NOMO-1 treated with DMSO at 0.1 percent for 48 hours (cell line): ENCODE measurements around the gene SPEF2.

Source experiments
- DNase-seq: peaks from one replicate; lab custom pipeline; 2025; ENCODE audit not compliant: unreplicated experiment; lab: John Stamatoyannopoulos, UW

SPEF2 gene

DNA sequence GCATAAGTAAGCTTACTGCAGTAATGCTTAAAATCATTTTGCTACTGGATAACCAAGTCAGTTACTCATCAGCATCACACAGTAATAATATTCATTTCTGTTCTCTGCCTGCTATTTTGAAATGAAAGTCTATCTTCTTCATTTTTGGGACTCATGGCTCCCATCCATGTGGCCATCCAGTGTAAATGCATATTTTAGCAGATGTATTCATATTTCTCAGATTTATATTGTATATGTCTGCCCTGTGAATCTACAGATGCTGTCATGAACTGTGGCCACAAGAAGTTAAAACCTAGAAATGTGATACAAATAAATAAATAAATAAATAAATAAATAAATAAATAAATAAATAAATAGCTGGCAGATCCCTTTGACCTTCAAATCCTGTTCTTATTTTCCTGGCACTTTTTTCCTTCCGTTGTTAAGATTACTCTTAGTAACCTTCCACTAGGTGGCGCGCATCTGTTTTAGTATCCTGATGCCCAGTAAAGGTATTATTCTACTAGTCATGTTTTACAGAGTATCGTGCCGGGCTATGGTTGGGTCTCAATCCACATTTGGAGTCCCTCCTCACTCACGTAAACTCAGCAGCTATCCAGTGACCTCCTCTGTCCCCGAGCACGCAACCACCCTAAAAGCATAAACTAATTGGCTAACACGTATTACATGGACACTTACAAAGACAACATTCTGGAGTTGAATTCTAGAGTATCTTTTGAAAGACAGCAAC is 159.9 kb downstream of the SPEF2 start:
- peak; percentile 81 for DNase-seq

DNA sequence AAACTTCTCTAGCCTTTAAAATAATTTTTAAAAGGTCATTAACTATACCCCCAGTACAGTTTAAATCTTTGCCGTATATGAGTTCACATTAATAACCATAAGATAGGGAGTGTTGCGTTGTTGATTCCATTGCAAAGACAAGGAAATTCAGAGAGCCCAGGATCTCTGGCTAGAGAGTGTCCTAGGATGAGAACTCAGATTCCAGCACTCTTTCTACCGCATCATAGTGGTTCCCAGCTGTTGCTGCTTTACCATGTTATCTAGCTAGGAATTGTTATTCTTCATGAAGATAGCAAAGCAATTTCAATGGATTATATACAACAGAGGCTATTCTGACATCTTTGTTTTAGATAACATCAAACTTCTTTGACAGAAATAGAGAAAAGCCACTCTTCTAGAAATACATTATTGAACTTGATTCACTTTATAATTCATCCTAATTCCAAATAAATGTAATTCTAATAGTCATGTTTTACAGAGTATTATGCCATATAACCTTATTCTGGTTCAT is 160.7 kb downstream of the SPEF2 start:
- no peak for DNase-seq

DNA sequence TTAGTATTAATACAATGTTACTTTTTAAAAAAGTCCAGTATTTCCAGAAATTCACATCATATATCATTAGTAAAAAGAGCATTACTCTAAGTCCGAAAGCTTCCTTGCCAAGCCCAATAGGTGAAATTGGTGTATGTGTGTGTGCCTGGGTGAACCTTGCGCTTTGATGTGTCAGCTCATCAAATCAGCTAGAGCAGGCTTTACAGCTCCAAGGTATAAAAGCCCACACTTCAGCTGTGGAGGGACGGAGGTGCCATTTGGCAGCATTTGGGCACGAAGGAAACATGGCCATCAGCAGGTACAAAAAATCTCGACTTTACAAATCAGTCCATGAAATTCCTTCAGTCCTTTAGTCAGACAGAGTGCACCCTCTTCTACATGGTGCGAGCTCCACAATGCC is 162.6 kb downstream of the SPEF2 start:
- DNase-seq, result no peak

DNA sequence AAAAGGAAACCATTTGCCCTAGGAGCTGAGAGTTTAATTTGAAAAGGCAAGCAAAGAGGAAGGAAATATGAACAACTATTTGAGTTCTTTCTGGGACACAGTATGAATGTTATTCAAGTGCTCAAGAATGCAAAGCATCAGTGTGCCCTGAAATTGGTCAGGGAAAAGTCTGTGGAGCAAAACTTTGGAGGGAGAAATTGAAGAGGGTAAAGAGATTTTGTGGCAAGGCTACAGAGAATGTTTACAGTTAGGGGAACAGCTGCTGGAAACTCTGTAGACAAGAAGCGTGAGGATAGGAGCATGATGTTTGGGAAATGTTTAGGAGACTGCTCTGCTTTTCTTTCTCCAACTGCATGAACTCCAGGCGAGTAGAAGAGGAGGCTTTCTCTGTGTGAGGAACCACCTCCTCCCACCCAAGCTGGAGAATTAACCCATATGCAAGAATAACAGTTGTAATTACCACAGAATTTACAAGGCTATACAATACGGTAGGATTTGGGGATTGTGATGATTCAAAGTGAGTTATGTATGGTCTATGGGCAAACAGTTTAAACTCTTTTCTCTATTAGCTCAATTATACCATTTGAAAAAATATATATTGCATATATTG is 163.6 kb downstream of the SPEF2 start:
- DNase-seq, result no peak

DNA sequence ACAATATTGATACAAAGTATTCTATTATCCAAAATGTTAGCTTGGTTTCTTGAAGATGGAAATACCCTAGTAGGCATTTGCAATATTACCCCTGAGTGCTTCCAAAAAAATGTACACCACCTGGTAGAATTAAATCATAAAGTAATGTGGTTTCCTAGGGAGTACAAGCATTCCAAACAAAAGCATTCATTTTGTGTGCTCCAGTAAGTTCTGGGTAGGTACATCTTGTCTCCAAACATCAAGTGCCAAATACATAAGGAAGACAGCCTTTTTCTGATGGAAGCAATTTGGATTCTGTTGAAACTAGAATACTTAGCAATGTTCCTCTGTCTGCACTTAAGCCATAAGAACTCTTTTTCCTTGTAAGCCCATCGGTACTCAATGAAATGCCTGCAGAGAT is 165.9 kb downstream of the SPEF2 start:
- DNase-seq, result no peak

DNA sequence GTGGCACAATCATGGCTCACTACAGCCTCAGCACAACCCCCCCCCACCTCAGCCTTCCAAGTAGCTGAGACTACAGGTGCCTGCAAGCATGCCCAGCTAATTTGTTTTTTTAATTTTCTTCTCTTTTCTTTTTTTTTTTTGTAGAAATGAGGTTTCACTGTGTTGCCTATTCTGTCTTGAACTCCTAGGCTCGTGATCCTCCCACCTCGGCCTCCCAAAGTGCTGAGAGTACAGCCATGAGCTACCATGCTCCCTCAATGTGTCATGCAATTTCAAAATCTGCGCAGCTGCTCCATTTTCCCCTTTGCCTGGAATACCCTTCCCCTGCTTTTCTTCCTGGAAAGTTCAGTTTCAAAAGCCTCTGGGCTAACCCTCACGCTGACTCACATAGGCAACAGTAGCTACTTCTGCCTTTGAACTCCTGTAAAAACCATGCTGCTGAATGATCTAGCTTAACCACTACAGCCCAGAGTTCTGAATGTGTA is 168.0 kb downstream of the SPEF2 start:
- peak; percentile 27 for DNase-seq

DNA sequence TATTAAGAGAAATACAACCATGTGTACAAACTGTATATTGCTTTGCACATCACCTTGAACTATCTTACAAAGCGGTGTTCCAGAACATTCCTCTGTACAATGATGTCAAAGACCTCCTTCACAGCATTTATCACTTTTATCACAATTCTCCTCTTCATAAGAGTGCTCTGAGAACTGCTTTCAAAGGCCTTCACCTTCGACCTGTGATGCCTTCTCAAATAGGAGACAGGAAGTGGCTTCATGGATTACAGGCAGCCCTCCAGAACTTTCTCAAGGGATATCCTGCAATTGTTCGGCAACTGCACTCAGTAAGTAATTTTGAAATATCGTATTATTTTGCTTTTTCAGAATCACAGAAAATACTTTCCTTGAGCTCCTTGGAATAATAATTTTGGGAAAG is 171.1 kb downstream of the SPEF2 start:
- no peak for DNase-seq

DNA sequence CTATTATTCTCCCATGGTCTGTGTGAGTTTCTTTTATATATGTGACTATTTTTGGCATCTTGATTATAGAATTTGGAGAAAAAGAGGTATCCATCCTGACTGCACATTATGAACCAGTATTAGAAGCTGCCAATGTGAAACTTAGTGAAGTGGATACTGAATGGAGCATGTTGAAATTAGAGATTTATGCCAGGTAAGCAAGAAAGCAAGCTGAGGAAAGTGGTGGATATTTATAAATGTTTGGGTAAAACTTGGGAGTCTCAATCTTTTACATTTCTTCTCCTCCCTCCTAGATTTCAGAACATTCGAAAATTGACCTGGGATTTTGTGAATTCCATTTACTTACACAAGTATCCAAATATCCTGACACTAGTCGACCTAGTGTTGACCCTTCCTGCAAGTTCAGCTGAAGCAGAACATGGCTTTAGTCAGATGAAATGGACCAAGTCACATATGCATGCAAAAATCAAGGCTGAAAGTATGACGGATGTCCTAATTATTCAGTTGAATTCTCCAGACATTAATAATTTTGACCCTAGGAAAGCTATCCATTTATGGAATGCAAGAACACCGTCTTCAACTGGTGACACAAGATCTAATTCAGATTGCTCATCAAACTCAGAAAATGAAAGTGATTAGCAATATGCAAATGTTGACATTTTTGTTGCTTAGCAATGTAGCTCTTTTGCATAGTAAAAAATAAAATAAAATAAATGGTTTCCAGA is 172.2 kb downstream of the SPEF2 start:
- no peak for DNase-seq

DNA sequence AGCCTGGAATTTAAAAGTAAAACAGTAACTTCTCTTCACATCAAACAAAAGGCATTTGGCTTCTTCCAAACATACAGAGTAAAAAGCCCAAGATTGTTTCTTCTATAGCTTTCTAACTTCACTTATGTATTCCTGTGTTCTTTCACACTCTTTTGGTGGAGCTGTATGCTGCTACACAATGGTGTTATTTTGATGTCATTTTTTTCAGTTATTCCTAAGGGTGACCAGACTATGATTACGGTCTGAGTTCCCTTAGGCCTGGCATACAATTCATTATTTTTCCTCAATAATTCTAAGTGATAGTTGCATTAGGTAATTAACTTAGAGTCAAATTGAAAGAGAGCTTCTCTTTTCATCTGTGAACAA is 172.8 kb downstream of the SPEF2 start:
- no peak for DNase-seq

DNA sequence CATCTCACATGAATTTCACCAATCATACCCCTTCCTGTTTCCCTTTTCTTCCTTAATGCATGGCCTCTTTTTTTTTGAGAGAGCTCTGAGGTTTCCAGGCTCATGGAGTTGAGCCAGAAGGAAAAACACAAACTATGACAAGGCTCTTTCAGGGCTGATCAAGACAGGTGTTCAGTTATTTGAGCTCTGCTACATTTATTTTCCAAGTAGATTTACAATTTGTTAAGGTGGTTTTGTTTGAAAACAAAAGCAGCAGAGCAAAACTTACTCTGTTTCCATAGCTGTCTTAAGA is 176.6 kb downstream of the SPEF2 start:
- DNase-seq, result no peak

DNA sequence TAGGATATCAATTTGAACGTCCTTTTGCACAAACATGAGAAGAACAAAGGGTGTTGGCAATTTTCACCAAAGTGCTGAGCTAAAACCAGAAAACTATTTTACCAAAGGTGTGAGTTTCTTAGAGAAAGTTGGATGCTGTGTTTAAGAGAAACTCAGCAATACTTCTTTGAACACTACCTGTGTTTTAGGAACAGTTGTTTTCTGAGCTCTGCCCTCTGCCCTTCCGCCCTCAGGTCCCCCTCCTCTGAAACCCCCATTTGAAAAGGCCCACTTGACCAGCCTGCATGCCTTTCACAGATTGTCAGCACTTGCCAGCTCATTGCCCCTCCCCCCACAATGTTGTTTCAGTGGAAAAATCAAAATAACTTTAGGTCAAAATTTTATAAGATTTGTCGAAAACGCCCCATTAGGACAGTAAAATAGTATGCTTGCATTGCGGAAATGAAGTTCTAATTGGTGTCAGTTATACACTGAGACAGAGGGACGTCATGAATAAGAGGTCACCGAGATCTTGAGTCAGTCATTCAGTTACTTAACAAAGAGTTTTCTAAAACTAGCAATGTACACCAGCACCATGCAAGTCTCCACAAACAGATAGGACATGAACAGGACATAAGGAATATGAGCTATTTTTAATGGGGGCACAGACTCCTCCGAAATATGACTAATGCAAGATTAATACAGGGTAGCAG is 177.2 kb downstream of the SPEF2 start:
- DNase-seq, result no peak

DNA sequence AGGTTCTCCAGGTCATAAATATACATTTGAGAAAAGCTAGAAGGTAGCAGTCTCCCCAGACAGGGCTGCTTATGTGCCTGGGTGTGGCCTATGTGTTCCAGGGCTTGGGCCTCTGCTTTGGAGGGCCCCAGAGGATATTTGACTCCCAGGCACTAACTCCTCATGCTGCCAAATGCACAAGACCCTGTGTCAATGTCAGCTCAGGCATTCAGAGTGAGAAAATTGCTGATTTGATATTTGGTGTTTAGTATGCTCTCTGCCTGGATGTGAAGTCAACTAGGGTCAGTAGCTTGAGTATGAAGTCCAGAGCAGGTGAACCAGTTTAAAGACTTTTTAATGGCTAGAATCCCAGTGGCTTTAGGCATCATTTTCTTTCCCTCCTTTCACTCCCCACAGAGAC is 181.5 kb downstream of the SPEF2 start:
- DNase-seq, result no peak

DNA sequence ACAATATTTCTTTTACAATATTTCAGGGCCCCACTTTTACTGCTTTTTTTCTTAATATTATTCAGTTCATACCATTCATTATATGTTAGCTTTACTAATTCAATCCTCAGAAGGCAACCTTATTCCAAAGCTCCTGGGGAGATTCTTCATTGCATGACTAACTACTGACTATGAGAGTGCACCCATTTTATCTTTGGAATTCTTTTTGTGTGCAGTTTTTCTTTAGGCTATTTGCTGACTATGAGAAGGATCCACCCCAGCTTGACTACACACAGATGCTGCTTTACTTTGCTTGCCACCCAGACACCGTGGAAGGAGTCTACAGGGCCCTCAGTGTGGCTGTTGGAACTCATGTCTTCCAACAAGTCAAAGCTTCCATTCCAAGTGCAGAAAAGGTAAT is 182.1 kb downstream of the SPEF2 start:
- DNase-seq, result no peak

DNA sequence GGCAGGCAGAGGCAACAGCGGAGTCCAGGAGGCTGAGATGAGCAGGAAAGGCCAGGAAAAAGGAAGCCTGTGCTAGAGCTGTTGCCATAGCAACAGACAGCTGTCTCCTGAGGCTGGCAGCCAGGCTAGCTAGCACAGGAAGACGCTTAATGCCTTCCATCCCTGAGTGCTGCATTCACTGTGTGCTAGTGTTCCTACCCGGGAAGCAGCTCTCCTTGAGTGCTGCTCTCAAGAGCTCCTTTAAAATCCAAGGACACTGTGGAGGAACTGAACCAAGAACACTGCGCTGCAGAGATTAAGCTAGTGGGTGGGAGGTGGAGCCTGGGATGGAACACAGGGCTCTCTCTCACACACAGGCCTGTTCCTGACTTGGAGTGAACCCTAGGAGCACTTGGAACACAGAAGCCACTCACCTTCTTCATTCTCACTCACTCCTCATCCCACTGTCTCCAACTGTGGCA is 185.6 kb downstream of the SPEF2 start:
- DNase-seq, result no peak

DNA sequence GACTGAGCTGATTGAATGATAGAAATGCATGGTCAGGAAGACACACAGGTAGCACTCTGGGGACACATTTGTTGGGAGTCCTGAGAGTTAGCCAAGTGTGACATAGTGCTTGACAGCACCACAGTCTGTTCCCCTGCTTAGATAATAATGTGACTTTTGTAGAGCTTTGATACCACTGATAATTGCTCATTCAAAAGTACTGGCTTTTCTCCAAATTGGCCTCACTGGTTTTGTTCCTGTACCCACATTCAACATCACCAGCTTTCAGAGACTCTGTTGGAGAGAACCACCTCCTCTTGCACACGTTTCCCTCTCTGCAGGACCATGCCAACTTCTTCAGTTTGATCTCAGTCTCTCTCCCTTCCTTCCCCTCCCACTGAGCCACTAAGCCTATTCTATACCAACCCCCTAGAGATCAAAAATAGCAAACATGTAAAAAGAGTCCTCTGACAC is 186.6 kb downstream of the SPEF2 start:
- no peak for DNase-seq

DNA sequence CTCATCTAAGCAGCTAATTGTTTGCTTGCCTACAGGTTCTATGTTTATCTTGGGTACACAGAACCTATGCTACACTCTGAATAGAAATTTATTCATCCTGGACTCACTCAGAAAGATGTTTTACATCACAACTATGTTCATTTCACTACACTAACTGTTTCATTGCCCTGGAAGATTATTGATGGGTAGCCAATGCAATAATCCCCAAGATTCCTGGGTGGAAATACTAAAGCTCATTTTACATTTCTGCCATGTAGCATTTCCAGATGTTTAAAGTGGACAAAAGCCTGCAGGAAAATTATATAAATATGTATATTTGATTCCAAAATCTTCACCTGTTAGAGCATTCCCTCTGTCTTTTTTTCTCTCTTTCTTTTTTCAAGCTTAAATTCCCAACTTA is 187.2 kb downstream of the SPEF2 start:
- no peak for DNase-seq

DNA sequence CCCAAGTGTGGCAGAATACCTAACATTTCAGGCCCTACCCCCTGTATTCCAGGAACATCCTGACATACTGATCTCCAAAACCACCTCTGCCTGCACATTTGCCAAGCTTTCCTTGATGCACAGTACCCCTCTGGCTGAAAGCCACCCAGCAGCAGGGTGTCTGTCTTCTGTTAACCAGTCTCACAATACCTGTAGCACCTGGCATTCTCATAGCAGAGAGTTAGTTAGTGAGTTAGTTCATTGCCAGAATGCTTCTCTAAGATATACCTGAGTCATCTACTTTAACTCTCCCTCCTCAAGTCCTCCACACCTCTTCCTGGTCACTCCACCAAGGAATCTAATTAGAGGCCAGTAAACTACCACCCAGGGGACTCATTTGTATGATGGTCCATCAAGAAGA is 192.9 kb downstream of the SPEF2 start:
- DNase-seq, result no peak

DNA sequence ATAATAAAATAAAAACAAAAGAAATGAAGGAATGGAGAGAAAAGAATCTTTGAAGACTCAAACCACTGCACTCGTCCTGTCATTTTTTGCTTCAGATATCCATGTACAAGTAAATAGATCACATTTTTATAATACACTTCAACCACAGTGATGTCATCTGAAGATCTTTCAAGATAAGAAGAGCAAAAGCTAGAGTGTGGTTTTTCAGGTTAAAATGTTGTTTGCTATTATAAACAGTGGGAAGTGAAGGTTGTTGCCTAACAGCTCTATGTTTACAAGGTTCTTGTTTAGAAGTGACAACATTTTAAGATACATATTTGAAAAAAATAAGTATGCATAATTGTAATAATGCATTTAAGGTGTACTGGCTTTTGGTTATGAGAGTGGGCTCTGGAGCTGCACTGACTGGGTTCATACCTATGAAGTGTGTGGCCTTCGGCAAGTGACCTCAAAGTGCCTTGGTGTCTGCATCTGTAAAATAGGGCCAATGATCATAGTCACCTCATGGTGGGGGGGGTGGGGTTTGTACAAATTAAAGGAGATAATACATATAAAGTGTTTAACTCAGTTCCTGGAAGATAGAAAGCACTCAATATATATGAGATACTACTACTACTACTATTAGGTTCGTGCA is 193.6 kb downstream of the SPEF2 start:
- DNase-seq, result no peak

DNA sequence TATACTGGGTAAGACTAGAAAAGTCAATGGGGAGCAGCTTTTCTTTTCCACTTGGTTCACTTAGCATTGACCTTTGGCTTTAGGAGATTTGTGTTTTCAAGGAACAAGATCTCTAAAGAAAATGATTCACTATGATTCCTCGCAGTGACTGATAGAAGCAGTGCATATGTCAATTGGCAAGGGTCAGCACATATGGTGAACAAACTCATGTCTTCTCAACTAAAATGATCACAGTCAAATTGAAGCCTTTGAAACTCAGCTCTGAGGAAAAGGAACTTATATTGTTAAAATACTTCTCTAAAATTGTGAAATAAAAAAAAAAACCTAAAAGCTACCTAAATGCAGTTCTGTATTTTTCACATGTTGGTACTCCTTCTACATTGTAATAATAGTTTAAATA is 195.9 kb downstream of the SPEF2 start:
- peak; percentile 10 for DNase-seq

DNA sequence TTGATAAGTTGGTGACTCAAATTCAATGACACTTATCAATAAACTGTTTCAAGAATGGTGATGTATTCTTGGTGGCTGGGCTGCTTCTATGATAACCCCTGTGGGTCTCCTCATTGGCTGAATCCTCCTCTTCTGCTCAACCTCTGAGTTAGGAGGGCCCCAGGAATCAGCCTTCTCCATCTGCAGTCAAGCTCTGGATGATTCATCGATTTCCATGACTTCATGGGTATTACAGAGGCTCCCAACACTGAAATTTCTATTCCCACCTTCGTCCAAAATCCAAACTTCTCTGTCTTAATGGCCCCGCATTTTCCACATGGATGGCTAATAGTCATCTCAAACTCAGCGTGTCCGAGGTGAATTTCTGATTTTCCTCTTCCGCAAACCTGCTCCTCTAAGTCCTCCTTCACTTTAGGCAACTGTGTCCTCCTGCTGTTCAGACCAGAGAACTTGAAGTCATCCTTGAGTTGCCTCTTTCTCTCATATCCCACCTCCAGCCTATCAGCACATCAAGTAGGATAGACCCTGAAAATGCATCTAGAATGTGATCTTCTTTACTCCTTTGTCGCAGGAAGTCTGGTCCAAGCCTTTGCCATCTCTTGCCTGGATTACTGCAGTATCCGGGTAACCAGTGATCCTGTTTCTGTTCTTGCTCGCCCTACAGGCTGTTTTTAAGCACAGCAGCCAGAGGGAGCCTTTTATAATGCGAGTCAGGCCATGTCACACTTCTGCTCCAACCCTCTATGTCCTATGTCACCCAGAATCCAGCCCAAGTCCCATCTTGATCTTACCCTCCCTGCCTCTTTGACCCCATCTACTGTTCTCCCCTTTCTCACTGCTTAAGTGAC is 197.7 kb downstream of the SPEF2 start:
- peak; percentile 65 for DNase-seq
